Measurements from ENCODE around the gene ZFAND3. TPM values are rescaled to one million over a fixed set of nuclear protein-coding genes. Genes with fewer than 3 reads are reported as not detected.
"Not testable (repeated sequence)": the region's sequence is repeated elsewhere in the genome, so short reads cannot be mapped to it uniquely, and the experiment has no call there.

ZFAND3 gene
- total RNA-seq, 1 donor, result 25.6 TPM

GRCh38 chr6:38035478-38035877 lies 216.0 kb downstream of the ZFAND3 start:
- Histone ChIP-seq H3K27me3 (ENCODE audit: insufficient read depth, low read length) (no peaks in the 10 kb centered on the region), H3K4me1 (ENCODE audit: insufficient read depth, low read length) (no peaks in the 10 kb centered on the region), H3K4me3 (ENCODE audit: low read length) (no peak overlapping the region), H3K9me3 (ENCODE audit: low read depth, low read length) (no peaks in the 10 kb centered on the region)

- H3K4me1 ChIP-seq (ENCODE audit: insufficient read depth, low read length), result no peaks in the 10 kb centered on the region
- no peaks in the 10 kb centered on the region for H3K27me3 ChIP-seq (ENCODE audit: insufficient read depth, low read length)
- H3K9me3 ChIP-seq (ENCODE audit: low read depth, low read length), result no peaks in the 10 kb centered on the region
- H3K4me3 ChIP-seq (ENCODE audit: low read length), result no peak overlapping the region
Measured at GRCh38 chr6:38039502-38039901, 220.0 kb downstream of the ZFAND3 start.

GRCh38 chr6:38040254-38040653 lies 220.7 kb downstream of the ZFAND3 start:
- Histone ChIP-seq H3K9me3 (ENCODE audit: low read depth, low read length) (no peaks in the 10 kb centered on the region), H3K27me3 (ENCODE audit: insufficient read depth, low read length) (no peaks in the 10 kb centered on the region)

GRCh38 chr6:38043259-38043753 lies 223.8 kb downstream of the ZFAND3 start:
- Histone ChIP-seq H3K9me3 (ENCODE audit: low read depth, low read length) (no peaks in the 10 kb centered on the region), H3K27me3 (ENCODE audit: insufficient read depth, low read length) (no peaks in the 10 kb centered on the region), H3K4me3 (ENCODE audit: low read length) (no peak overlapping the region), H3K4me1 (ENCODE audit: insufficient read depth, low read length) (no peaks in the 10 kb centered on the region)

More at GRCh38 chr6:38040254-38040653, 220.7 kb downstream of the ZFAND3 start:
- H3K4me3 ChIP-seq (ENCODE audit: low read length), result no peak overlapping the region
- no peaks in the 10 kb centered on the region for H3K4me1 ChIP-seq (ENCODE audit: insufficient read depth, low read length)

- Histone ChIP-seq H3K27me3 (ENCODE audit: insufficient read depth, low read length) (no peaks in the 10 kb centered on the region), H3K9me3 (ENCODE audit: low read depth, low read length) (no peaks in the 10 kb centered on the region), H3K4me3 (ENCODE audit: low read length) (no peak overlapping the region), H3K4me1 (ENCODE audit: insufficient read depth, low read length) (no peaks in the 10 kb centered on the region)
Measured at GRCh38 chr6:38045701-38046305, 226.3 kb downstream of the ZFAND3 start.

GRCh38 chr6:38047562-38047961 lies 228.0 kb downstream of the ZFAND3 start:
- Histone ChIP-seq H3K4me1 (ENCODE audit: insufficient read depth, low read length) (no peaks in the 10 kb centered on the region), H3K27me3 (ENCODE audit: insufficient read depth, low read length) (no peaks in the 10 kb centered on the region), H3K9me3 (ENCODE audit: low read depth, low read length) (no peaks in the 10 kb centered on the region), H3K4me3 (ENCODE audit: low read length) (no peak overlapping the region)

GRCh38 chr6:38049861-38050397 lies 230.4 kb downstream of the ZFAND3 start:
- not testable (repeated sequence) for H3K27me3 ChIP-seq (ENCODE audit: insufficient read depth, low read length); H3K9me3 ChIP-seq (ENCODE audit: low read depth, low read length); H3K4me3 ChIP-seq (ENCODE audit: low read length); H3K4me1 ChIP-seq (ENCODE audit: insufficient read depth, low read length)

GRCh38 chr6:38051819-38052434 lies 232.4 kb downstream of the ZFAND3 start:
- H3K4me3 ChIP-seq (ENCODE audit: low read length), result no peak overlapping the region
- H3K27me3 ChIP-seq (ENCODE audit: insufficient read depth, low read length), result no peaks in the 10 kb centered on the region
- peaks cover 3% of the 10 kb centered on the region for H3K4me1 ChIP-seq (ENCODE audit: insufficient read depth, low read length)
- no peaks in the 10 kb centered on the region for H3K9me3 ChIP-seq (ENCODE audit: low read depth, low read length)

- H3K4me1 ChIP-seq (ENCODE audit: insufficient read depth, low read length), result peaks cover 3% of the 10 kb centered on the region
- no peaks in the 10 kb centered on the region for H3K27me3 ChIP-seq (ENCODE audit: insufficient read depth, low read length)
- no peak overlapping the region for H3K4me3 ChIP-seq (ENCODE audit: low read length)
- no peaks in the 10 kb centered on the region for H3K9me3 ChIP-seq (ENCODE audit: low read depth, low read length)
Measured at GRCh38 chr6:38054527-38055202, 235.1 kb downstream of the ZFAND3 start.

- H3K4me3 ChIP-seq (ENCODE audit: low read length), result no peak overlapping the region
- peaks cover 3% of the 10 kb centered on the region for H3K4me1 ChIP-seq (ENCODE audit: insufficient read depth, low read length)
- no peaks in the 10 kb centered on the region for H3K9me3 ChIP-seq (ENCODE audit: low read depth, low read length)
- no peaks in the 10 kb centered on the region for H3K27me3 ChIP-seq (ENCODE audit: insufficient read depth, low read length)
Measured at GRCh38 chr6:38055203-38055589, 235.7 kb downstream of the ZFAND3 start.

- H3K4me3 ChIP-seq (ENCODE audit: low read length), result no peak overlapping the region
- no peaks in the 10 kb centered on the region for H3K9me3 ChIP-seq (ENCODE audit: low read depth, low read length)
- H3K27me3 ChIP-seq (ENCODE audit: insufficient read depth, low read length), result no peaks in the 10 kb centered on the region
- peaks cover 3% of the 10 kb centered on the region for H3K4me1 ChIP-seq (ENCODE audit: insufficient read depth, low read length)
Measured at GRCh38 chr6:38056361-38056760, 236.8 kb downstream of the ZFAND3 start.

- Histone ChIP-seq H3K27me3 (ENCODE audit: insufficient read depth, low read length) (no peaks in the 10 kb centered on the region), H3K4me1 (ENCODE audit: insufficient read depth, low read length) (peaks cover 3% of the 10 kb centered on the region), H3K9me3 (ENCODE audit: low read depth, low read length) (no peaks in the 10 kb centered on the region), H3K4me3 (ENCODE audit: low read length) (no peak overlapping the region)
Measured at GRCh38 chr6:38057994-38058393, 238.5 kb downstream of the ZFAND3 start.

- H3K4me3 ChIP-seq (ENCODE audit: low read length), result no peak overlapping the region
- H3K27me3 ChIP-seq (ENCODE audit: insufficient read depth, low read length), result no peaks in the 10 kb centered on the region
- no peaks in the 10 kb centered on the region for H3K9me3 ChIP-seq (ENCODE audit: low read depth, low read length)
- no peaks in the 10 kb centered on the region for H3K4me1 ChIP-seq (ENCODE audit: insufficient read depth, low read length)
Measured at GRCh38 chr6:38062066-38062465, 242.5 kb downstream of the ZFAND3 start.

GRCh38 chr6:38063973-38064372 lies 244.4 kb downstream of the ZFAND3 start:
- H3K27me3 ChIP-seq (ENCODE audit: insufficient read depth, low read length), result no peaks in the 10 kb centered on the region
- no peaks in the 10 kb centered on the region for H3K9me3 ChIP-seq (ENCODE audit: low read depth, low read length)
- no peaks in the 10 kb centered on the region for H3K4me1 ChIP-seq (ENCODE audit: insufficient read depth, low read length)
- no peak overlapping the region for H3K4me3 ChIP-seq (ENCODE audit: low read length)

GRCh38 chr6:38064431-38064830 lies 244.9 kb downstream of the ZFAND3 start:
- H3K9me3 ChIP-seq (ENCODE audit: low read depth, low read length), result no peaks in the 10 kb centered on the region
- H3K4me1 ChIP-seq (ENCODE audit: insufficient read depth, low read length), result no peaks in the 10 kb centered on the region
- H3K4me3 ChIP-seq (ENCODE audit: low read length), result no peak overlapping the region
- no peaks in the 10 kb centered on the region for H3K27me3 ChIP-seq (ENCODE audit: insufficient read depth, low read length)
